SH-SY5Y (cell line): ENCODE data around the gene CLEC16A.

Source experiments
- GATA2 ChIP-seq: IDR thresholded peaks from 2 replicates; pipeline ENCODE4 v1.6.1; 2011; ENCODE audit warnings: mild to moderate bottlenecking, low read depth, low read length
- GATA3 ChIP-seq: IDR thresholded peaks from 2 replicates; pipeline ENCODE4 v1.6.1; 2011; ENCODE audit warnings: low read depth, mild to moderate bottlenecking, low read length, moderate library complexity

- TF ChIP-seq GATA2 (no peak), GATA3 (no peak)
These were observed 66.3 kb downstream of the CLEC16A start for GRCh38 chr16:11010575-11011221.
